ENCODE data around the gene ZNF324B.
A peak's percentile ranks its signal among the peaks of the same experiment; 100 is the strongest.

ZNF324B gene

DNA sequence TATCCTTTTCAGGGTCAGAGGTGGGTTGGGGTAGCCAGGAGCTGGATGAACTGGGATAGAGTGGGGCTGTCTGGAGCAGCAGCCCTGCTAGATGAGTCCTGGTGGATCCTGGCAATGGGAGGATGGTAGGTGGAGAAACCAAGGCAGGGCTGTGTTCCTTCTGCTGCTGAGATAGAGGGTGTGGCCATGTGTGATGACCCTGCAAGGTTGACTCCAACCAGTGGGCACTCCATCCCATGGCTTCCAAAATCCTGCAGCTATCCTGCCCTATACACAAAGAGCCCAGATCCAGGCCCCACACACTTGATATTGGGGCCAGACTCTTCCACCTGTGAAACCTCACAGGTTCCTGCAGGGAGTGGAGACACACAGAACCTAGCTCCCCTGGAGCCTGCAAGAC lies 22.4 kb downstream of the ZNF324B start:
- Histone ChIP-seq H3K27ac (ENCODE audit: low read depth, low read length) (no peak overlapping the region), H3K14ac (ENCODE audit: low read length) (no peak overlapping the region), H3K9ac (ENCODE audit: low read length) (no peak overlapping the region), H3K4ac (ENCODE audit: low read depth, low read length) (no peak overlapping the region), H4K91ac (ENCODE audit: low read depth, low read length) (no peak overlapping the region), H4K8ac (ENCODE audit: low read depth, low read length) (no peak overlapping the region), H2BK12ac (ENCODE audit: low read length) (no peak overlapping the region), H3K4me1 (ENCODE audit: control insufficient read depth in 1 of 2, insufficient read depth in 2 of 2, low read length in 2 of 2) (peaks cover 7 to 13% of the 10 kb centered on the region in 2 experiments), H3K4me3 (ENCODE audit: low read depth, low read length) (no peak overlapping the region), H3K23ac (ENCODE audit: low read length) (no peak overlapping the region), H2BK120ac (ENCODE audit: insufficient read depth, low read length, poor library complexity) (no peak overlapping the region), H2AFZ (ENCODE audit: insufficient read depth, low read length, poor library complexity) (no peak overlapping the region), H3K9me3 (ENCODE audit: insufficient read depth, low read depth, low read length) (no peaks in the 10 kb centered on the region), H4K12ac (ENCODE audit: low read depth, low read length) (no peak overlapping the region), H2BK5ac (ENCODE audit: low read depth, low read length, poor library complexity) (no peak overlapping the region), H3K18ac (ENCODE audit: low read length) (no peak overlapping the region), H3K79me1 (ENCODE audit: low read length) (peaks cover 11% of the 10 kb centered on the region), H3K36me3 (ENCODE audit: control insufficient read depth in 1 of 2, insufficient read depth in 2 of 2, low read length in 2 of 2) (peaks cover 36 to 38% of the 10 kb centered on the region in 2 experiments), H3K4me2 (ENCODE audit: low read length) (no peak overlapping the region), H3K79me2 (ENCODE audit: control insufficient read depth, insufficient read depth, low read length, poor library complexity) (peaks cover 3% of the 10 kb centered on the region), H2AK5ac (ENCODE audit: low read length) (no peak overlapping the region), H3K27me3 (ENCODE audit: insufficient read depth, low read length) (no peaks in the 10 kb centered on the region)
- no peak for DNase-seq

DNA sequence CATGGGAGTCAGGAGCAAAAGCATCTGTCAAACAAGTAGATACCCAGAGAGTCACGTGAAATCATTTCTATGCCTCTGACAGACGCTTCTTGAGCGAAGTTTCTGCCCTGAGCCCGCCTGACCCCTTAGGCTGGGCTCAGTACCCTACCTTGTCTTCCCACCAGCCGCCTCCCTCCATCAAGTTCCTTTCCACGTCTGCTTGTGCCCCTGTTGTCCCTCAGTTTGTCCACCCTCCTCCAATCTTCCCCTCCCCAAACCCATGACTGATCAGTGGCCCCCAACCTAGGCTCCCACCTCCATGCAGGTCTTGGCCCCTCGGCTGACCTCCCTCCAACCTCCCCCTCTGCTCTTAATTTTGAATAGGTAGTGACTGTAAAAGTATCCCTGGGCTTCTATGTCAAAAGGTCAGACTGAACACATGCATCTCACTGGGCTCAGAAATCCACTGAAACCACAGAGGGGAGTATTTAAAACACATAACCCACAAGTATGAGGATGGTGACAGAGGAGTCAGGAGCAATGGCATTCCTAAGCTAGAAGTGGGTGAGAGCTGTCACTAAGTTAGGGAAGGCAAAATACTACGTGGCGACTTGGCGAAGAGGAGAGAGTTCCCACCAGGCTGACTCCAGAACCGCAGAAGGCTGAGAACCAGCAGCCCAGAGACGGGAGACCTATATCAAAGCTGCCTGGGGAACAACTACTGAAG lies 23.0 kb downstream of the ZNF324B start:
- no peak overlapping the region for H2BK12ac ChIP-seq (ENCODE audit: low read length)
- H3K18ac ChIP-seq (ENCODE audit: low read length), result no peak overlapping the region
- H3K4me1 ChIP-seq (ENCODE audit: control insufficient read depth in 1 of 2, insufficient read depth in 2 of 2, low read length in 2 of 2), result peaks cover 7 to 13% of the 10 kb centered on the region in 2 experiments
- no peak overlapping the region for H4K12ac ChIP-seq (ENCODE audit: low read depth, low read length)
- no peak overlapping the region for H3K9ac ChIP-seq (ENCODE audit: low read length)
- H3K4me3 ChIP-seq (ENCODE audit: low read depth, low read length), result no peak overlapping the region
- no peak overlapping the region for H3K4ac ChIP-seq (ENCODE audit: low read depth, low read length)
- no peak for DNase-seq
- H2AFZ ChIP-seq (ENCODE audit: insufficient read depth, low read length, poor library complexity), result no peak overlapping the region
- no peak overlapping the region for H3K14ac ChIP-seq (ENCODE audit: low read length)
- WGBS (ENCODE audit: extremely low coverage, insufficient coverage, insufficient read length), result no CpG with 5 or more reads among the region's 12 CpGs
- no peak overlapping the region for H3K4me2 ChIP-seq (ENCODE audit: low read length)
- H2BK120ac ChIP-seq (ENCODE audit: insufficient read depth, low read length, poor library complexity), result no peak overlapping the region
- no peak overlapping the region for H2AK5ac ChIP-seq (ENCODE audit: low read length)
- peaks cover 3% of the 10 kb centered on the region for H3K79me2 ChIP-seq (ENCODE audit: control insufficient read depth, insufficient read depth, low read length, poor library complexity)
- no peak overlapping the region for H3K27ac ChIP-seq (ENCODE audit: low read depth, low read length)
- H3K9me3 ChIP-seq (ENCODE audit: insufficient read depth, low read depth, low read length), result no peaks in the 10 kb centered on the region
- no peaks in the 10 kb centered on the region for H3K27me3 ChIP-seq (ENCODE audit: insufficient read depth, low read length)
- H3K36me3 ChIP-seq (ENCODE audit: control insufficient read depth in 1 of 2, insufficient read depth in 2 of 2, low read length in 2 of 2), result peaks cover 32 to 36% of the 10 kb centered on the region in 2 experiments
- H4K8ac ChIP-seq (ENCODE audit: low read depth, low read length), result no peak overlapping the region
- no peak overlapping the region for H4K91ac ChIP-seq (ENCODE audit: low read depth, low read length)
- H2BK5ac ChIP-seq (ENCODE audit: low read depth, low read length, poor library complexity), result no peak overlapping the region
- H3K79me1 ChIP-seq (ENCODE audit: low read length), result peaks cover 11% of the 10 kb centered on the region
- no peak overlapping the region for H3K23ac ChIP-seq (ENCODE audit: low read length)

- H2BK120ac ChIP-seq (ENCODE audit: insufficient read depth, low read length, poor library complexity), result peak overlapping the region; percentile 10
- H3K79me1 ChIP-seq (ENCODE audit: low read length), result peaks cover 11% of the 10 kb centered on the region
- peak overlapping the region; percentile 87 for H3K27ac ChIP-seq (ENCODE audit: low read depth, low read length)
- peak overlapping the region; percentile 18 for H3K9ac ChIP-seq (ENCODE audit: low read length)
- peaks cover 3% of the 10 kb centered on the region for H3K79me2 ChIP-seq (ENCODE audit: control insufficient read depth, insufficient read depth, low read length, poor library complexity)
- H4K12ac ChIP-seq (ENCODE audit: low read depth, low read length), result peak overlapping the region; percentile 46
- H3K23ac ChIP-seq (ENCODE audit: low read length), result no peak overlapping the region
- no peak overlapping the region for H3K18ac ChIP-seq (ENCODE audit: low read length)
- H3K36me3 ChIP-seq (ENCODE audit: control insufficient read depth in 1 of 2, insufficient read depth in 2 of 2, low read length in 2 of 2), result peaks cover 26 to 31% of the 10 kb centered on the region in 2 experiments
- DNase-seq, result no peak
- H4K91ac ChIP-seq (ENCODE audit: low read depth, low read length), result peak overlapping the region; percentile 36
- no peak overlapping the region for H2BK12ac ChIP-seq (ENCODE audit: low read length)
- no peaks in the 10 kb centered on the region for H3K9me3 ChIP-seq (ENCODE audit: insufficient read depth, low read depth, low read length)
- no CpG with 5 or more reads among the region's 27 CpGs for WGBS (ENCODE audit: extremely low coverage, insufficient coverage, insufficient read length)
- peak overlapping the region; percentile 66 for H2AFZ ChIP-seq (ENCODE audit: insufficient read depth, low read length, poor library complexity)
- H4K8ac ChIP-seq (ENCODE audit: low read depth, low read length), result peak overlapping the region; percentile 69
- no peaks in the 10 kb centered on the region for H3K27me3 ChIP-seq (ENCODE audit: insufficient read depth, low read length)
- H3K14ac ChIP-seq (ENCODE audit: low read length), result peak overlapping the region; percentile 34
- H2AK5ac ChIP-seq (ENCODE audit: low read length), result peak overlapping the region; percentile 49
- H2BK5ac ChIP-seq (ENCODE audit: low read depth, low read length, poor library complexity), result no peak overlapping the region
- peak overlapping the region; percentile 73 for H3K4me3 ChIP-seq (ENCODE audit: low read depth, low read length)
- H3K4ac ChIP-seq (ENCODE audit: low read depth, low read length), result peak overlapping the region; percentile 24
- H3K4me2 ChIP-seq (ENCODE audit: low read length), result peak overlapping the region; percentile 98
- peaks cover 7 to 13% of the 10 kb centered on the region in 2 experiments for H3K4me1 ChIP-seq (ENCODE audit: control insufficient read depth in 1 of 2, insufficient read depth in 2 of 2, low read length in 2 of 2)
Observed at GRCh38 chr19:58474997-58475713, 23.7 kb downstream of the ZNF324B start.

GRCh38 chr19:58475714-58476497 lies 24.5 kb downstream of the ZNF324B start, which contains the start of gene ZNF446:
Gene ZNF446 (plus strand): TSS chr19:58476352. CDS start chr19:58477219, 867 bp downstream.
- WGBS (ENCODE audit: extremely low coverage, insufficient coverage, insufficient read length), result no CpG with 5 or more reads among the region's 64 CpGs
- Histone ChIP-seq H3K14ac (ENCODE audit: low read length) (peak within 1 kb of the TSS; percentile 65), H3K23ac (ENCODE audit: low read length) (no peak within 1 kb of the TSS)

More at GRCh38 chr19:58475714-58476497, 24.5 kb downstream of the ZNF324B start, which contains the start of gene ZNF446:
- Histone ChIP-seq H2BK5ac (ENCODE audit: low read depth, low read length, poor library complexity) (peak within 1 kb of the TSS; percentile 62), H2AFZ (ENCODE audit: insufficient read depth, low read length, poor library complexity) (peak within 1 kb of the TSS; percentile 84), H3K27ac (ENCODE audit: low read depth, low read length) (peak within 1 kb of the TSS; percentile 87), H4K8ac (ENCODE audit: low read depth, low read length) (peak within 1 kb of the TSS; percentile 78), H3K4ac (ENCODE audit: low read depth, low read length) (peak within 1 kb of the TSS; percentile 53), H4K91ac (ENCODE audit: low read depth, low read length) (peak within 1 kb of the TSS; percentile 52), H3K79me2 (ENCODE audit: control insufficient read depth, insufficient read depth, low read length, poor library complexity) (peaks cover 3% of the 10 kb centered on the region), H3K4me2 (ENCODE audit: low read length) (peak within 1 kb of the TSS; percentile 98), H3K9me3 (ENCODE audit: insufficient read depth, low read depth, low read length) (no peaks in the 10 kb centered on the region), H3K9ac (ENCODE audit: low read length) (peak within 1 kb of the TSS; percentile 81), H3K18ac (ENCODE audit: low read length) (peak within 1 kb of the TSS; percentile 50), H3K4me1 (ENCODE audit: control insufficient read depth in 1 of 2, insufficient read depth in 2 of 2, low read length in 2 of 2) (peaks cover 7 to 13% of the 10 kb centered on the region in 2 experiments), H2AK5ac (ENCODE audit: low read length) (peak within 1 kb of the TSS; percentile 49), H2BK12ac (ENCODE audit: low read length) (no peak within 1 kb of the TSS), H2BK120ac (ENCODE audit: insufficient read depth, low read length, poor library complexity) (peak within 1 kb of the TSS; percentile 28), H3K27me3 (ENCODE audit: insufficient read depth, low read length) (no peaks in the 10 kb centered on the region), H4K12ac (ENCODE audit: low read depth, low read length) (peak within 1 kb of the TSS; percentile 72), H3K79me1 (ENCODE audit: low read length) (peaks cover 11% of the 10 kb centered on the region), H3K36me3 (ENCODE audit: control insufficient read depth in 1 of 2, insufficient read depth in 2 of 2, low read length in 2 of 2) (peaks cover 27 to 33% of the 10 kb centered on the region in 2 experiments), H3K4me3 (ENCODE audit: low read depth, low read length) (peak within 1 kb of the TSS; percentile 73)
- peak; percentile 96 to 98 for DNase-seq

Data from trophoblast cell (in vitro differentiated cells and primary cell).